Stimulated activated CD8-positive, alpha-beta memory T cell treated with anti-CD3 and anti-CD28 coated beads, Interleukin-2, amount 100 ng/mL, for 48 hours (primary cell): ENCODE results near the gene LHFPL2.

Source experiments
- DNase-seq, 2 donors: peaks; one replicate each; pipeline ENCODE4 v3.0.0-alpha.2; 2020; ENCODE audit warnings: low read depth in 2 of 2

Gene LHFPL2

GRCh38 chr5:78568212-78568611, 80.4 kb downstream of the LHFPL2 start:
- no peak for DNase-seq

- no peak for DNase-seq
These were observed 81.0 kb downstream of the LHFPL2 start for GRCh38 chr5:78567617-78568016.

GRCh38 chr5:78566747-78567425, 81.7 kb downstream of the LHFPL2 start:
- DNase-seq, result no peak

GRCh38 chr5:78565395-78565794, 83.2 kb downstream of the LHFPL2 start:
- DNase-seq, result no peak

- DNase-seq, result no peak
These were observed 85.0 kb downstream of the LHFPL2 start for GRCh38 chr5:78563621-78564020.

- no peak for DNase-seq
These were observed 85.8 kb downstream of the LHFPL2 start for GRCh38 chr5:78562714-78563330.

- no peak for DNase-seq
These were observed 86.6 kb downstream of the LHFPL2 start for GRCh38 chr5:78562001-78562400.

- no peak for DNase-seq
These were observed 87.3 kb downstream of the LHFPL2 start for GRCh38 chr5:78561261-78561660.

GRCh38 chr5:78560000-78560855, 88.3 kb downstream of the LHFPL2 start:
- no peak for DNase-seq

- DNase-seq, result no peak
These were observed 91.0 kb downstream of the LHFPL2 start for GRCh38 chr5:78557601-78558000.

- DNase-seq, result no peak
These were observed 92.7 kb downstream of the LHFPL2 start for GRCh38 chr5:78555870-78556269.

GRCh38 chr5:78554670-78555069, 93.9 kb downstream of the LHFPL2 start:
- DNase-seq, result no peak

- no peak for DNase-seq
These were observed 94.8 kb downstream of the LHFPL2 start for GRCh38 chr5:78553580-78554353.

GRCh38 chr5:78552729-78553342, 95.7 kb downstream of the LHFPL2 start:
- DNase-seq, result no peak

- no peak for DNase-seq
These were observed 97.7 kb downstream of the LHFPL2 start for GRCh38 chr5:78550891-78551290.

- no peak for DNase-seq
These were observed 99.5 kb downstream of the LHFPL2 start for GRCh38 chr5:78549043-78549442.

GRCh38 chr5:78547731-78548615, 100.6 kb downstream of the LHFPL2 start:
- DNase-seq, result no peak

GRCh38 chr5:78547183-78547582, 101.4 kb downstream of the LHFPL2 start:
- DNase-seq, result no peak

GRCh38 chr5:78546276-78546996, 102.1 kb downstream of the LHFPL2 start:
- DNase-seq, result no peak

- DNase-seq, result no peak
These were observed 103.2 kb downstream of the LHFPL2 start for GRCh38 chr5:78545406-78545805.
